ENCODE measurements around the gene MOGAT1. TPM values are rescaled to one million over a fixed set of nuclear protein-coding genes. Genes with fewer than 3 reads are reported as not detected.

The MOGAT1 gene
- total RNA-seq, 3 donors from 2014 or later (not counting 1 experiment from before 2014, with no cell fraction given): not detected

DNA sequence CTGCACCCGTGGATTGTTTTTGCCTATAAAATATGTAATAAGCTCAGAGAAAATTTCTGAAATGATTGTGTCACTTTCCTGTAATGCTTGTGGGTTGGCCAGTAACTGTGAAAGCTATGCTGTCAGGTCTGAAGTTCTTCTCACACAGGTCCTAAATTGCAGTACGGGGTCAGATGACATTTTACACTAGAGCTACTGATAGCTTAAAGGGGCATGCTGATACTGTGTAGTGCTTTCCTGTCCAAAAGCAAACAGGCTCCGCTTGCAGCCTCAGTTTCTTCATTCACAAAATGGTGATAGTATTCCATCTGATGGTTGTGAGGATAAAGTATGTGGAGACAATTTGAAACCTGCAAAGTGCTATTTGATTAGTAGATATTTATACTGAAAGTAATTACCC lies 8.0 kb upstream of the MOGAT1 start:
- intact Hi-C loops (cut with micrococcal nuclease): no loop called here
- Mint-ChIP-seq H3K9me3 (no peaks in the 10 kb centered on the region), H3K36me3 (no peaks in the 10 kb centered on the region), H3K4me3 (no peak overlapping the region), H3K27ac (no peak overlapping the region), H3K27me3 (ENCODE audit: low read depth in 2 of 2) (peaks cover 8 to 27% of the 10 kb centered on the region in 2 donors), H3K4me1 (no peaks in the 10 kb centered on the region)
- DNase-seq: no peak
- Histone ChIP-seq H3K27ac (ENCODE audit: low read length) (no peak overlapping the region), H3K27me3 (ENCODE audit: control insufficient read depth, insufficient read depth, low read length) (no peaks in the 10 kb centered on the region), H3K4me3 (ENCODE audit: low read length) (no peak overlapping the region), H3K4me1 (ENCODE audit: control insufficient read depth, insufficient read depth, low read length) (no peaks in the 10 kb centered on the region), H3K36me3 (ENCODE audit: control insufficient read depth, insufficient read depth, low read length) (no peaks in the 10 kb centered on the region), H3K9me3 (ENCODE audit: control insufficient read depth, insufficient read depth, low read length) (no peaks in the 10 kb centered on the region)
- no peak for ATAC-seq
- 77% methylated on average over 2 of the region's 3 CpGs for WGBS (ENCODE audit: insufficient coverage)
- TF ChIP-seq, protein P1, sequence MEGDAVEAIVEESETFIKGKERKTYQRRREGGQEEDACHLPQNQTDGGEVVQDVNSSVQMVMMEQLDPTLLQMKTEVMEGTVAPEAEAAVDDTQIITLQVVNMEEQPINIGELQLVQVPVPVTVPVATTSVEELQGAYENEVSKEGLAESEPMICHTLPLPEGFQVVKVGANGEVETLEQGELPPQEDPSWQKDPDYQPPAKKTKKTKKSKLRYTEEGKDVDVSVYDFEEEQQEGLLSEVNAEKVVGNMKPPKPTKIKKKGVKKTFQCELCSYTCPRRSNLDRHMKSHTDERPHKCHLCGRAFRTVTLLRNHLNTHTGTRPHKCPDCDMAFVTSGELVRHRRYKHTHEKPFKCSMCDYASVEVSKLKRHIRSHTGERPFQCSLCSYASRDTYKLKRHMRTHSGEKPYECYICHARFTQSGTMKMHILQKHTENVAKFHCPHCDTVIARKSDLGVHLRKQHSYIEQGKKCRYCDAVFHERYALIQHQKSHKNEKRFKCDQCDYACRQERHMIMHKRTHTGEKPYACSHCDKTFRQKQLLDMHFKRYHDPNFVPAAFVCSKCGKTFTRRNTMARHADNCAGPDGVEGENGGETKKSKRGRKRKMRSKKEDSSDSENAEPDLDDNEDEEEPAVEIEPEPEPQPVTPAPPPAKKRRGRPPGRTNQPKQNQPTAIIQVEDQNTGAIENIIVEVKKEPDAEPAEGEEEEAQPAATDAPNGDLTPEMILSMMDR (IDR thresholded peaks at IDR 0.05): no peak

DNA sequence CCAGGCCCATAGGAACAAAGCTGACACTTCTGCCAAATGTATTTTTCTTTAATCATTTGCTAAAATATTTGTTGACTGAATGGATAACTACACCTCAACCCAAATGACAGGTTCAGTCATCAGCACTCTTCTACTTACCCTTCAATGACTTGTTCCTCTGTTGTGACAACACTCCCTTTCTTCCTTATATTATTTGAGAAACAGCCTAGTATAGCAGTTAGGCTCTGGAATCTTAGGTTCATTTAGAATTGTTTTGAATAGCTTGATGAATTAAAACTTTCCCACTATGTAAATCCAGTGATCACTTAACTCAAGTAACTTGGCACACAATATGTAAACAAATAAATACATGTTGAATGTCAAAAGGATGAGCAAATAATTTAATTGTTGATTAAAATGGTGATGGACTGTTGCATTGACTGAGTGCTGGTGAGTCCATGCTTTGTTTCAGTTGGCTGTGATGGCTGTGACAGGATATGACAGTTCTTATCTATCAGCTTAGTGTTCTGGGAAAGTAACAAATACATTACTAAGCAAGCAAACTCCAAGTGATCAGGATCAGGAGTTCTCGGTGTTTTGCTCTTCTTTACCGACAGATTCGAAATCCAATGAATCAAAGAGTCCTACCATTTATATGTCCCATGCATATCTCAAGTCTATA lies 2.8 kb upstream of the MOGAT1 start:
- TF ChIP-seq, protein P1 (IDR thresholded peaks at IDR 0.05): no peak
- Mint-ChIP-seq H3K4me1 (no peaks in the 10 kb centered on the region), H3K27me3 (ENCODE audit: low read depth in 2 of 2) (peaks cover 38 to 71% of the 10 kb centered on the region in 2 donors), H3K36me3 (no peaks in the 10 kb centered on the region), H3K4me3 (no peak overlapping the region), H3K9me3 (no peaks in the 10 kb centered on the region), H3K27ac (no peak overlapping the region)
- no peak overlapping the region for H3K27ac ChIP-seq (ENCODE audit: low read length)
- H3K4me3 ChIP-seq (ENCODE audit: low read length): no peak overlapping the region
- H3K27me3 ChIP-seq (ENCODE audit: control insufficient read depth, insufficient read depth, low read length): peaks cover 12% of the 10 kb centered on the region
- 92% methylated on average over 3 of the region's 3 CpGs for WGBS (ENCODE audit: insufficient coverage)
- no peaks in the 10 kb centered on the region for H3K9me3 ChIP-seq (ENCODE audit: control insufficient read depth, insufficient read depth, low read length)
- no peaks in the 10 kb centered on the region for H3K36me3 ChIP-seq (ENCODE audit: control insufficient read depth, insufficient read depth, low read length)
- no peak for DNase-seq
- intact Hi-C loops (cut with micrococcal nuclease): no loop called here
- no peak for ATAC-seq
- H3K4me1 ChIP-seq (ENCODE audit: control insufficient read depth, insufficient read depth, low read length): peaks cover 4% of the 10 kb centered on the region

DNA sequence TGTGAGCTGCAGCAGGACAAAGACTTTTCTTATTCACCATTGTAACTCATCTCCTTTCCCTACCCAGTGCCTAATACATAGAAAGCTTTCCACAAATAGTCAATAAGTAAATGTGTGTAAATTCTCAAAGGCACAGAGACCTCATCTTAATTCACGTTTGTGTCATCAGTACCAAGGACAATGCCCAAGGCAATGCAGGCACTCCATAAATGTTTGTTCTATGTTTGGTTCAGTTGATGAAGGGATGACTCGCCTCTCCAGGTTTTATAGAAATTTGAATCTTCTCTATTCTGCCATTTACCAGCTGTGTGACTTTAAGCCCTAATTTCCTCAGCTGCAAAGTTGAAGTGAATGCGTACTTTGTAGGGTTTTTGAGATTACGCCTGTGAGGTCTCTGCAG lies 2.1 kb upstream of the MOGAT1 start:
- TF ChIP-seq, protein P1 (IDR thresholded peaks at IDR 0.05): no peak
- no peak overlapping the region for H3K27ac ChIP-seq (ENCODE audit: low read length)
- peaks cover 4% of the 10 kb centered on the region for H3K4me1 ChIP-seq (ENCODE audit: control insufficient read depth, insufficient read depth, low read length)
- no peaks in the 10 kb centered on the region for H3K4me1 Mint-ChIP-seq
- no peak overlapping the region for H3K27ac Mint-ChIP-seq
- H3K27me3 ChIP-seq (ENCODE audit: control insufficient read depth, insufficient read depth, low read length): peaks cover 12% of the 10 kb centered on the region
- no peaks in the 10 kb centered on the region for H3K9me3 Mint-ChIP-seq
- WGBS (ENCODE audit: insufficient coverage): 95% methylated on average over 4 of the region's 4 CpGs
- no peak for ATAC-seq
- H3K4me3 Mint-ChIP-seq: no peak overlapping the region
- intact Hi-C loops (cut with micrococcal nuclease): no loop called here
- H3K36me3 Mint-ChIP-seq: no peaks in the 10 kb centered on the region
- no peak overlapping the region for H3K4me3 ChIP-seq (ENCODE audit: low read length)
- H3K9me3 ChIP-seq (ENCODE audit: control insufficient read depth, insufficient read depth, low read length): no peaks in the 10 kb centered on the region
- peaks cover 42 to 77% of the 10 kb centered on the region in 2 donors for H3K27me3 Mint-ChIP-seq (ENCODE audit: low read depth in 2 of 2)
- no peaks in the 10 kb centered on the region for H3K36me3 ChIP-seq (ENCODE audit: control insufficient read depth, insufficient read depth, low read length)
- DNase-seq: no peak
